Panc1 (cell line): ENCODE measurements around the gene SLPI. TPM values are rescaled to one million over a fixed set of nuclear protein-coding genes. Genes with fewer than 3 reads are reported as not detected.

Experiments
- ATAC-seq: fragments of 200-7000 bp; cut with Tn5 transposase; 2 replicates; pipeline ENCODE4 v1.9.1; 2020; ENCODE audit warnings: mild to moderate bottlenecking, moderate library complexity
- BruUV-seq: library from RNA; stranded (reverse); fragments of 400-500 nt; replicated peaks from 2 replicates; lab custom pipeline; 2021; lab: Mats Ljungman, UMichigan
- CTCF ChIA-PET: fragments of 300-600 bp; sonication (Branson Sonifier 250); formaldehyde crosslinking; loops from one replicate; lab custom pipeline; 2022; ENCODE audit warnings: antibody characterized with exemption; lab: Charles Lee
- POLR2A ChIA-PET: fragments of 300-600 bp; sonication (Branson Sonifier 250); formaldehyde crosslinking; loops from one replicate; lab custom pipeline; 2022; ENCODE audit warnings: antibody characterized with exemption; lab: Charles Lee
- DNase-seq: peaks from one replicate; pipeline ENCODE4 v3.0.0-alpha.2; 2010; ENCODE audit warnings: low read depth, low spot score
- H3K27ac ChIP-seq: 2 replicates; pipeline ENCODE4 v1.5.1; 2011; ENCODE audit warnings: mild to moderate bottlenecking, low read length, inconsistent platforms
- H3K27me3 ChIP-seq: fragments of 200-500 bp; sonication (Bioruptor generic); 2 replicates; pipeline ENCODE4 v1.6.0; 2014; ENCODE audit warnings: low read length, inconsistent platforms; ENCODE audit not compliant: control insufficient read depth, insufficient read depth
- H3K36me3 ChIP-seq: fragments of 200-500 bp; sonication (Bioruptor generic); 2 replicates; pipeline ENCODE4 v1.5.1; 2014; ENCODE audit warnings: inconsistent platforms, mild to moderate bottlenecking, low read length, moderate library complexity; ENCODE audit not compliant: control insufficient read depth, insufficient read depth
- H3K4me1 ChIP-seq: 2 replicates; pipeline ENCODE4 v1.5.1; 2011; ENCODE audit warnings: inconsistent platforms, mild to moderate bottlenecking, low read length, moderate library complexity; ENCODE audit not compliant: control insufficient read depth, insufficient read depth
- H3K4me3 ChIP-seq, 2 experiments: 2 replicates each; pipeline ENCODE4 v1.5.1; 2011 to 2012; ENCODE audit warnings: low read depth in 2 of 2, low read length in 2 of 2, mild to moderate bottlenecking in 2 of 2, inconsistent platforms in 1 of 2, moderate library complexity in 1 of 2
- H3K9me3 ChIP-seq: fragments of 200-500 bp; sonication (Bioruptor generic); 2 replicates; pipeline ENCODE4 v1.5.1; 2014; ENCODE audit warnings: low read depth, mild to moderate bottlenecking, inconsistent platforms, low read length, moderate library complexity; ENCODE audit not compliant: control insufficient read depth, insufficient read depth
- POLR2AphosphoS5 ChIP-seq: IDR thresholded peaks from 2 replicates; pipeline ENCODE4 v1.6.1; 2012; ENCODE audit warnings: mild to moderate bottlenecking, low read depth, low read length, moderate library complexity
- SIN3A ChIP-seq: IDR thresholded peaks from 2 replicates; pipeline ENCODE4 v1.6.1; 2012; ENCODE audit warnings: low read depth, mild to moderate bottlenecking, low read length, moderate library complexity, borderline replicate concordance; ENCODE audit not compliant: insufficient read depth
- TCF7L2 ChIP-seq: IDR thresholded peaks from 2 replicates; pipeline ENCODE4 v1.6.1; 2011; ENCODE audit warnings: mild to moderate bottlenecking, low read depth, low read length, inconsistent platforms
- in situ Hi-C: cut with HindIII; loops from 2 replicates; pipeline ENCODE4 v1.10.0; 2016; ENCODE audit warnings: low sequenced_read_pairs, low pct_unique_long_range_greater_than_20kb
- intact Hi-C: fragments of 100-400 bp; cut with micrococcal nuclease; formaldehyde crosslinking; loops from one replicate; pipeline ENCODE4 v1.10.0; 2022; ENCODE audit not compliant: unreplicated experiment
- total RNA-seq: library from RNA; stranded (reverse); gene quantifications from one replicate; pipeline ENCODE4 v1.2.1, GENCODE V29; 2021; ENCODE audit not compliant: unreplicated experiment
- TF ChIP-seq, protein P1 (sequence below): fragments of 450-650 bp; IDR thresholded peaks from 2 replicates; pipeline ENCODE4 v1.5.1; 2017; ENCODE audit warnings: mild to moderate bottlenecking
- TF ChIP-seq, protein P2 (sequence below), 2 experiments: IDR thresholded peaks; 2 replicates each; pipeline ENCODE4 v1.6.1; 2011 to 2012; ENCODE audit warnings: low read depth in 2 of 2, control low read depth in 1 of 2, low read length in 1 of 2, mild to moderate bottlenecking in 1 of 2, moderate library complexity in 1 of 2; ENCODE audit not compliant: insufficient read depth in 1 of 2

Gene SLPI
- total RNA-seq, 1 experiment from 2014 or later = 0.74 TPM

DNA sequence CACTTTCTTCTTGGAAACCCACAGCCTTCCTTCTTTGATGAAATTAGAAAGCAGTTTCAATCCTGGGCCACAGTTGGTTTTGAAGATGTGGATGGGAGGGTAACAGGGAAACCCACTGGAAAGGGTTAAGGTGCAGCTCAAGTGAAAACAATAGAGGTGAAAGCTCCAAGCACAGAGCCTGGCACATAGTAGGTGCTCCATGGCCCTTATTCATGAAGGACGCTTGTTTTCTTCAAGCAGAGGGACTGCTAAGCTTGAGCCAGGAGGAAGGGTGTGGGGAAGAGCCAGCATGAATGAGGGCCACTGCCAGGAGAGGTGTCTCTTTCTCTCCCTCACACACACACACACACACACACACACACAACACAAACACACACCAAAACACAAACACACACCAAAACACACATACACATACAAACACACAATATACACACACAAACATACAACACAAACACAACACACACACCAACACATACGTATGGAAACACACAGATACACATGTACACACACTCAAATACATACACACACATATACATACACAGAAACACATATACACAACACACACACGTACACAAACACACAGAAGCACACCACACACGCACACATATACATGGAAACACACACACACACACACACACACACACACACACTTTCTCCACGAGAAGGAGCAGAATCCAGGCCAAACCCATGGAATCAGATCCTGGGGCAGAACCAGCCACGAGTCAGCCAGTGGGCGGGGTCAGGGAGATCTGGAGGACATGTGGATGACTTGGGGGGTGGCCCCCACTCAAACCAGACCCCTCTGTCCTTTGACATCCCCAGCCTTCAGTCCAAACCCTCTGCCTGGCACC lies 28.6 kb upstream of the SLPI start:
- H3K4me3 ChIP-seq = no peak overlapping the region
- H3K27me3 ChIP-seq = peaks cover 2% of the 10 kb centered on the region; the same call in 1 of the 2 replicates
- CTCF ChIA-PET = no interaction called here
- no TSS peak for BruUV-seq
- no peaks in the 10 kb centered on the region for H3K4me1 ChIP-seq
- ATAC-seq (no peak), DNase-seq (no peak)
- intact Hi-C loops = loop anchor here (10.0 kb wide), 1 partner anchor 148 kb away; no protein-coding TSS in a partner anchor
- H3K27ac ChIP-seq = no peak overlapping the region
- no peaks in the 10 kb centered on the region for H3K36me3 ChIP-seq
- POLR2A ChIA-PET = no interaction called here
- in situ Hi-C loops = no loop called here
- no peaks in the 10 kb centered on the region for H3K9me3 ChIP-seq
- no peak for TF ChIP-seq TCF7L2
- TF ChIP-seq POLR2AphosphoS5 = no peak
- TF ChIP-seq, protein P1, sequence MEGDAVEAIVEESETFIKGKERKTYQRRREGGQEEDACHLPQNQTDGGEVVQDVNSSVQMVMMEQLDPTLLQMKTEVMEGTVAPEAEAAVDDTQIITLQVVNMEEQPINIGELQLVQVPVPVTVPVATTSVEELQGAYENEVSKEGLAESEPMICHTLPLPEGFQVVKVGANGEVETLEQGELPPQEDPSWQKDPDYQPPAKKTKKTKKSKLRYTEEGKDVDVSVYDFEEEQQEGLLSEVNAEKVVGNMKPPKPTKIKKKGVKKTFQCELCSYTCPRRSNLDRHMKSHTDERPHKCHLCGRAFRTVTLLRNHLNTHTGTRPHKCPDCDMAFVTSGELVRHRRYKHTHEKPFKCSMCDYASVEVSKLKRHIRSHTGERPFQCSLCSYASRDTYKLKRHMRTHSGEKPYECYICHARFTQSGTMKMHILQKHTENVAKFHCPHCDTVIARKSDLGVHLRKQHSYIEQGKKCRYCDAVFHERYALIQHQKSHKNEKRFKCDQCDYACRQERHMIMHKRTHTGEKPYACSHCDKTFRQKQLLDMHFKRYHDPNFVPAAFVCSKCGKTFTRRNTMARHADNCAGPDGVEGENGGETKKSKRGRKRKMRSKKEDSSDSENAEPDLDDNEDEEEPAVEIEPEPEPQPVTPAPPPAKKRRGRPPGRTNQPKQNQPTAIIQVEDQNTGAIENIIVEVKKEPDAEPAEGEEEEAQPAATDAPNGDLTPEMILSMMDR = no peak
- no peak for TF ChIP-seq SIN3A
- TF ChIP-seq, protein P2, sequence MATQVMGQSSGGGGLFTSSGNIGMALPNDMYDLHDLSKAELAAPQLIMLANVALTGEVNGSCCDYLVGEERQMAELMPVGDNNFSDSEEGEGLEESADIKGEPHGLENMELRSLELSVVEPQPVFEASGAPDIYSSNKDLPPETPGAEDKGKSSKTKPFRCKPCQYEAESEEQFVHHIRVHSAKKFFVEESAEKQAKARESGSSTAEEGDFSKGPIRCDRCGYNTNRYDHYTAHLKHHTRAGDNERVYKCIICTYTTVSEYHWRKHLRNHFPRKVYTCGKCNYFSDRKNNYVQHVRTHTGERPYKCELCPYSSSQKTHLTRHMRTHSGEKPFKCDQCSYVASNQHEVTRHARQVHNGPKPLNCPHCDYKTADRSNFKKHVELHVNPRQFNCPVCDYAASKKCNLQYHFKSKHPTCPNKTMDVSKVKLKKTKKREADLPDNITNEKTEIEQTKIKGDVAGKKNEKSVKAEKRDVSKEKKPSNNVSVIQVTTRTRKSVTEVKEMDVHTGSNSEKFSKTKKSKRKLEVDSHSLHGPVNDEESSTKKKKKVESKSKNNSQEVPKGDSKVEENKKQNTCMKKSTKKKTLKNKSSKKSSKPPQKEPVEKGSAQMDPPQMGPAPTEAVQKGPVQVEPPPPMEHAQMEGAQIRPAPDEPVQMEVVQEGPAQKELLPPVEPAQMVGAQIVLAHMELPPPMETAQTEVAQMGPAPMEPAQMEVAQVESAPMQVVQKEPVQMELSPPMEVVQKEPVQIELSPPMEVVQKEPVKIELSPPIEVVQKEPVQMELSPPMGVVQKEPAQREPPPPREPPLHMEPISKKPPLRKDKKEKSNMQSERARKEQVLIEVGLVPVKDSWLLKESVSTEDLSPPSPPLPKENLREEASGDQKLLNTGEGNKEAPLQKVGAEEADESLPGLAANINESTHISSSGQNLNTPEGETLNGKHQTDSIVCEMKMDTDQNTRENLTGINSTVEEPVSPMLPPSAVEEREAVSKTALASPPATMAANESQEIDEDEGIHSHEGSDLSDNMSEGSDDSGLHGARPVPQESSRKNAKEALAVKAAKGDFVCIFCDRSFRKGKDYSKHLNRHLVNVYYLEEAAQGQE (IDR thresholded peaks at IDR 0.05; ENCODE audit: insufficient read depth in 1 of 2, low read depth in 2 of 2, low read length in 1 of 2) = no peak

DNA sequence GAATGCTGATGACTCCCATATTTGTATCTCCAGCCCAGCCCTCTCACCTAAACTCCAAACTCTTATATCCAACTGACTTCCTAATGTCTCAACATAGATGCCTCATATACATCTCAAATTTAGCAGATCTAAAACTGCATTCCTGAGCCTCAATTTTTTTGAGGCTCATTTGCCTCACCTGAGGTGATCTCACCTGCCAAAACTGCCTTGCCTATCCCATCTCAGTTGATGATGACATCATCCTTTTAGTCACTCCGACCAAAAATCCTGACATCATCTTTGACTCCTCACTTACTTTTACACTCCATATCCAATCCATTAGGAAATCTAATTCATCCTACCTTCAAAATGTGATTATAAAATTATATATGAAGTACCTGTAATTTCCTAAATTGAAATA lies 25.6 kb upstream of the SLPI start:
- Histone ChIP-seq H3K4me1 (no peaks in the 10 kb centered on the region), H3K4me3 (no peak overlapping the region), H3K9me3 (no peaks in the 10 kb centered on the region), H3K27me3 (peaks cover 12% of the 10 kb centered on the region), H3K36me3 (no peaks in the 10 kb centered on the region), H3K27ac (no peak overlapping the region)
- in situ Hi-C loops (no loop called here), intact Hi-C loops (loop anchor here (10.0 kb wide), 1 partner anchor 145 kb away; no protein-coding TSS in a partner anchor)
- ATAC-seq (no peak), DNase-seq (no peak)
- TF ChIP-seq POLR2AphosphoS5 (no peak), SIN3A (no peak), TCF7L2 (no peak)
- TF ChIP-seq, protein P1 = no peak
- TF ChIP-seq, protein P2 (IDR thresholded peaks at IDR 0.05; ENCODE audit: insufficient read depth in 1 of 2, low read depth in 2 of 2, low read length in 1 of 2) = no peak
- POLR2A ChIA-PET = no interaction called here
- CTCF ChIA-PET = no interaction called here
- no TSS peak for BruUV-seq
